ENCODE measurements around the gene FANCC.

Gene FANCC

GRCh38 chr9:95107976-95108375 lies 209.5 kb downstream of the FANCC start:
- H3K4me1 Mint-ChIP-seq, result no peaks in the 10 kb centered on the region
- peaks cover 1% of the 10 kb centered on the region for H3K36me3 Mint-ChIP-seq
- no peak overlapping the region for H3K27ac Mint-ChIP-seq
- no peaks in the 10 kb centered on the region for H3K9me3 Mint-ChIP-seq
- no peak overlapping the region for H3K4me3 Mint-ChIP-seq
- no peak for DNase-seq
- CTCF ChIA-PET, result no interaction called here
- no peaks in the 10 kb centered on the region for H3K27me3 Mint-ChIP-seq

DNA sequence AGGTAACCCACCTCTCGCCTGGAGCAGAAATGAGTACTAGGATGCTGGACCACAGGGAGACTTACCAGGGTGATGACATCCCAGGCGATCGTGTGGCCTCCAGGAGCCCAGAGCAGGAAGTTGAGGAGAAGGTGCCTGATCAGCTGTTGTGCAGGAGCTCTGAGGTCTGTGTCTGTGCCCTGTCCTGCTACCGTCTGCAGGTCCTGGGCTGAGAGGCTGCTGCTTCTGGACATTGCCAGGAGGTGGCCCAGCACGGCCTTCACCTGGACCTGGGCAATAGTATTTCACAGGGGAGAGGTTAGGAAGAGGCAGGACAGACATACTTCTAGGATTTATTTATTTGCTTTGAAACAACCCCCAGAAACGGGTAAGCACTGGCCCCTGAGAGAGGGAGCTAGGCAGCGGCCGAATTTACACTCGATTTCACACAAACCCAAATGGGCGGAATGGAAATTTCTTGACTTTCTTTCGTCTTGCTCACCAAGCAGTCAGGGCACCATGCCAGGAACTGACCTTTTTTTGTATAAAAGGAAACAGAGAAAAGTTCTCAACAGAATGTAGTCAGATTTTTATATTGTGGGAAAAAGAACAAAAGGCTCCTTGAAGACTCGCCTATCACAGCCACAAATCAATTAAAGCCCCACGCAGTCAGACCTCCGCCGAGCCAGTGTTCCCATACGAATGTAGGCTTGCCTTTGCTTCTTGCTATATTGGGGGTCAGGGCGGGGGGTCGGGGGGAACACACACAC lies 210.3 kb downstream of the FANCC start:
- CTCF ChIA-PET, result interaction anchor here (0.6 to 1.2 kb wide), 2 partner anchors 18 to 61 kb away, joined by 3 to 4 read pairs; no protein-coding TSS in a partner anchor
- no peak overlapping the region for H3K4me3 Mint-ChIP-seq
- peaks cover 1% of the 10 kb centered on the region for H3K36me3 Mint-ChIP-seq
- H3K27ac Mint-ChIP-seq, result no peak overlapping the region
- no peaks in the 10 kb centered on the region for H3K9me3 Mint-ChIP-seq
- no peaks in the 10 kb centered on the region for H3K4me1 Mint-ChIP-seq
- no peaks in the 10 kb centered on the region for H3K27me3 Mint-ChIP-seq
- DNase-seq, result no peak

- Mint-ChIP-seq H3K36me3 (peaks cover 1% of the 10 kb centered on the region), H3K27me3 (no peaks in the 10 kb centered on the region), H3K4me3 (no peak overlapping the region), H3K4me1 (no peaks in the 10 kb centered on the region), H3K27ac (no peak overlapping the region), H3K9me3 (no peaks in the 10 kb centered on the region)
- CTCF ChIA-PET, result no interaction called here
- no peak for DNase-seq
Measured at GRCh38 chr9:95105519-95106287, 211.8 kb downstream of the FANCC start.

DNA sequence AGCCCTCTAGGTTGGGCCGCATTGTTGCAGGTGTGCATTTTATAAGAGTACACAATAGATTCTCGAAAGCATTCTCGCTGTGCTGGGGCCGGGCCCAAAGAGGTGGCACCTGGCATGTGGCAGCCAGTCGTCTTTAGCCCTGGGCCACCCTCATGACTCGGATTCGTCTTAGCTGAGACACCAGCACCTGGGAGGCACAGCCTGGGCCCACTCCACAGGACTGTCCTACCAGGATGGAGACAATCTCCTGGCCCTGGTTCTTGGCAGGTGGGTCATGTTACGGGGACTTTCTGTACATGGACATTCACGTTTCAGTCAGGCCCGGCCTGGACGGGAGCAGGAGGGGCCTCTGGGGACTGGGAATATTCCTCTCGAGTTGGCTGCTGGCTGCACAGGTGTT lies 212.5 kb downstream of the FANCC start:
- H3K4me3 Mint-ChIP-seq, result no peak overlapping the region
- H3K36me3 Mint-ChIP-seq, result peaks cover 1% of the 10 kb centered on the region
- H3K27me3 Mint-ChIP-seq, result no peaks in the 10 kb centered on the region
- CTCF ChIA-PET, result no interaction called here
- no peaks in the 10 kb centered on the region for H3K4me1 Mint-ChIP-seq
- DNase-seq, result no peak
- H3K9me3 Mint-ChIP-seq, result no peaks in the 10 kb centered on the region
- no peak overlapping the region for H3K27ac Mint-ChIP-seq

GRCh38 chr9:95104581-95104960 lies 212.9 kb downstream of the FANCC start:
- Mint-ChIP-seq H3K4me3 (no peak overlapping the region), H3K9me3 (no peaks in the 10 kb centered on the region), H3K27ac (no peak overlapping the region), H3K36me3 (peaks cover 1% of the 10 kb centered on the region), H3K27me3 (no peaks in the 10 kb centered on the region), H3K4me1 (no peaks in the 10 kb centered on the region)
- DNase-seq, result no peak
- CTCF ChIA-PET, result no interaction called here

- no peaks in the 10 kb centered on the region for H3K27me3 Mint-ChIP-seq
Measured at GRCh38 chr9:95103871-95104580, 213.5 kb downstream of the FANCC start.

DNA sequence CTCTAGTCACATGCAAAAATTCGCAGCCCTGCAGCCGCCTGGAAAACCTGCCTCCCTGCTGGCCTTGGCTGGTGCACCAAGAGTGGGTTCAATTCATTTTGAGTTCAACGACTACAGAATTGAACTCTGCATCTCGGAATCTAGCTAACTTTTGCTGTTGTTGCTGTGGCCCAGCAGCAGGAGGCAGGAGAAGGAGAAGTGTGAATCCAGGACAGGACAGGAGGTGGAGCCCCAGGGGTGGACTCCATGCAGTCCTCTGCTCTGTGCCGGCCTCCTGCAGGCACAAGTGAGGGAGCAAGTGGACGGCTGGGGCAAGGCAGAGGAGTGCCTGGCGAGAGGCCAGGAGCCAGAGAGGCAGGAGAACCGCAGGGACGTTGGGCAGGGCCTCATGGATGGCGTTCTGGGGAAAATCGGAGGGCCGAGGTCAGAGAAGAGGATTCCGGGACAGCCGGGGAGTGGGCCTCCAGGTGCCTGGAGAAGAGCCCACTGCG lies 214.2 kb downstream of the FANCC start:
- Mint-ChIP-seq H3K27me3 (no peaks in the 10 kb centered on the region), H3K4me3 (no peak overlapping the region), H3K27ac (no peak overlapping the region), H3K9me3 (no peaks in the 10 kb centered on the region), H3K4me1 (no peaks in the 10 kb centered on the region), H3K36me3 (peaks cover 1% of the 10 kb centered on the region)
- CTCF ChIA-PET, result no interaction called here
- no peak for DNase-seq

More at GRCh38 chr9:95103871-95104580, 213.5 kb downstream of the FANCC start:
- no peaks in the 10 kb centered on the region for H3K9me3 Mint-ChIP-seq
- CTCF ChIA-PET, result no interaction called here
- no peak for DNase-seq
- H3K36me3 Mint-ChIP-seq, result peaks cover 1% of the 10 kb centered on the region
- no peak overlapping the region for H3K4me3 Mint-ChIP-seq
- H3K4me1 Mint-ChIP-seq, result no peaks in the 10 kb centered on the region
- H3K27ac Mint-ChIP-seq, result no peak overlapping the region

GRCh38 chr9:95102572-95102971 lies 214.9 kb downstream of the FANCC start:
- peaks cover 1% of the 10 kb centered on the region for H3K36me3 Mint-ChIP-seq
- no peaks in the 10 kb centered on the region for H3K4me1 Mint-ChIP-seq
- H3K27ac Mint-ChIP-seq, result no peak overlapping the region
- no peaks in the 10 kb centered on the region for H3K9me3 Mint-ChIP-seq
- H3K4me3 Mint-ChIP-seq, result no peak overlapping the region
- CTCF ChIA-PET, result no interaction called here
- DNase-seq, result no peak
- H3K27me3 Mint-ChIP-seq, result no peaks in the 10 kb centered on the region

DNA sequence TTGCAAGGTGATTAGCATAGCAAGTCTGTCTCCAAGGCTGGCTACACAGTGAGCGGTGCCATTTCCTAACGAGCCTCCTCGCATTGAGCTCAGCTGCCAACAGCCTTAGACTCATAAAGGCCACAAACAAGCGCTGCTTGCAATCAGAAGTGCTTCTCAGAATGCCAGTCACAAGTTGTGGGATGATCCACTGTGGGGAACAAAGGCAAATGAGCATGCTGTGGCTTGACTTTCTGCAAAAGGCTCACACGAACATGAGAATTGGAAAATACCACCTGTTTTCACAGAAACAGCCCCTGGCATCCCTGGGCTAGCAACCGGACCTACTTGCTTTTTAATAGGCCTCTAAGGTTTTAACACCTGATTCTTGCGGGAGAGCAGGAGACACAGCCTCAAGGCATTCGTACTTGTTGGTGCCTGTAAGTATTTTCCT lies 215.5 kb downstream of the FANCC start:
- Mint-ChIP-seq H3K4me3 (no peak overlapping the region), H3K4me1 (no peaks in the 10 kb centered on the region), H3K36me3 (peaks cover under 1% of the 10 kb centered on the region), H3K27ac (no peak overlapping the region), H3K9me3 (no peaks in the 10 kb centered on the region), H3K27me3 (no peaks in the 10 kb centered on the region)
- CTCF ChIA-PET, result no interaction called here
- no peak for DNase-seq

- no peaks in the 10 kb centered on the region for H3K4me1 Mint-ChIP-seq
- no peaks in the 10 kb centered on the region for H3K36me3 Mint-ChIP-seq
- H3K27me3 Mint-ChIP-seq, result no peaks in the 10 kb centered on the region
- no peak overlapping the region for H3K4me3 Mint-ChIP-seq
- H3K9me3 Mint-ChIP-seq, result no peaks in the 10 kb centered on the region
- CTCF ChIA-PET, result no interaction called here
- no peak overlapping the region for H3K27ac Mint-ChIP-seq
- DNase-seq, result no peak
Measured at GRCh38 chr9:95101326-95101725, 216.2 kb downstream of the FANCC start.

DNA sequence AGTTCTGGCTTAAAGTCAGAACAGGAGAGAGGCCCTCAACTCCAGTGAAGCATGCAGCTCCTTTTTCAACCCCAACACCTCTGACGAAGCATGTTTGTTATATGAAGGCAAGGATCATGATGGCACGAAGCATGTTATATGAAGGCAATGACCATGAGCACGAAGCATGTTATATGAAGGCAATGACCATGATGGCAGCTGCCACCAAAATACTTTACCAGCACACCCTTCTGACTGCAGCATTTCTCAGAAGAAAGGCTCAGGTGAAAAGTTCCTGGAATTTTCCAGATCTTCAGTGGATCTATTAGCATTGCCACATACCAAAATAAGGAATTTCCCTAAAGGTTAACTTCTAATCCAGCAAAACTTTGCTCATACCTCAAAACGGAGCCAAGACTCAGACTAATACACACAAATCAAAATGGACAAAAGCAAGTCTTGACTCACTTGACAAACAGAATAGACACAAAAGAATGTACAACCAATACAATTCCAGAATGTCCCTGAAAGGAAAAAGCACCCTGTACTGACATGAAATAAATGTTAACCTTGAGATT lies 217.4 kb downstream of the FANCC start:
- Mint-ChIP-seq H3K9me3 (no peaks in the 10 kb centered on the region), H3K27ac (no peak overlapping the region), H3K4me3 (no peak overlapping the region), H3K36me3 (no peaks in the 10 kb centered on the region), H3K4me1 (no peaks in the 10 kb centered on the region), H3K27me3 (no peaks in the 10 kb centered on the region)
- CTCF ChIA-PET, result interaction anchor here (2.5 kb wide), 1 partner anchor 28 kb away, joined by 7 read pairs; no protein-coding TSS in a partner anchor
- DNase-seq, result no peak

DNA sequence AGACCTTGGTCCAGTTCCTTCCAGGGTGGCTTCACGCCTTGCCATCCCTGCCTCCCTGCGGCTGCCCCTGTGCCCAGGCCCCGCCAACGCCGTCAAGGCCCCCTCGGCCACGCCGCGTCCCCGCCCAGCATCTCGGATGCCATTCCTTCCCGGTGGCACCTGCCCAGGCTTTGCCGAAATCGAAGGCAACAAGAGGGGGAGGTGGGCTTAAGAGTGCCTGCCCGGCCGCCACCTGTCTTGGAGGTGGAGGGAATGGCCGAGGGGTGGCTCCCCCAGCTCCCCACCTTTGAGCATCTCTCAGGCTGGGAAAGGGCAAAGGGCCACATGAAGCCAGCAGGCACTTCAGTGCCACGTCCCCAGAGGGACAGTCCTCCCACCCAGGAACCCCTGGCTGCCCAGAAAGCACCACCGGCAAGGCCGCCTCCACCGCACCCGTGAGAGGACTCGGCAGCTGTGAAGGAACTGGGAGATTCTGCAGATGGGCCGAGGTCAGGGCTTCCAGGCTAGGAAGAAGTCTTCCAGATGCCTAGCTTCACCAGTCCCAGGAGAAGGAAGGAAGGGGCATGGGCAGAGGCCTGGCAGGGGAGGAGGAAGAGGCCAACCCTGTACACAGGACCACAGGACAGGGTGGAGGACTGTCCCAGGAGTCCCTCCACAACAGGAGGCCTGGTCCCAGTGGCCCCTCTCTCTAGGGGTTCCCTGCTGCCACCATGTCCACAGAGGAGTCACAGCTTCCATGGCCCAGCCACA lies 218.0 kb downstream of the FANCC start:
- CTCF ChIA-PET, result interaction anchor here (2.5 kb wide), 1 partner anchor 28 kb away, joined by 7 read pairs; no protein-coding TSS in a partner anchor
- H3K9me3 Mint-ChIP-seq, result no peaks in the 10 kb centered on the region
- H3K4me3 Mint-ChIP-seq, result no peak overlapping the region
- peaks cover 1% of the 10 kb centered on the region for H3K27me3 Mint-ChIP-seq
- H3K4me1 Mint-ChIP-seq, result no peaks in the 10 kb centered on the region
- DNase-seq, result no peak
- no peaks in the 10 kb centered on the region for H3K36me3 Mint-ChIP-seq
- H3K27ac Mint-ChIP-seq, result no peak overlapping the region

GRCh38 chr9:95098391-95098921 lies 219.1 kb downstream of the FANCC start:
- Mint-ChIP-seq H3K27me3 (peaks cover 4% of the 10 kb centered on the region), H3K36me3 (no peaks in the 10 kb centered on the region), H3K4me3 (no peak overlapping the region), H3K27ac (no peak overlapping the region), H3K9me3 (no peaks in the 10 kb centered on the region), H3K4me1 (peaks cover 3% of the 10 kb centered on the region)
- DNase-seq, result no peak
- CTCF ChIA-PET, result interaction anchor here (2.5 kb wide), 1 partner anchor 29 kb away, joined by 7 read pairs; no protein-coding TSS in a partner anchor
